K562 (cell line): Measurements from ENCODE around the gene ARHGAP24. TPM values are rescaled to one million over a fixed set of nuclear protein-coding genes. Genes with fewer than 3 reads are reported as not detected.

ENCODE experiments used
- ATAC-seq: fragments of 200-7000 bp; cut with Tn5 transposase; 3 replicates; pipeline ENCODE4 v1.9.1; 2020; ENCODE audit warnings: moderate library complexity
- BruUV-seq: library from RNA; stranded (reverse); fragments of 400-500 nt; replicated peaks from 2 replicates; lab custom pipeline; 2021; lab: Mats Ljungman, UMichigan
- CTCF ChIA-PET: fragments of 300-600 bp; formaldehyde crosslinking; extraction: SDS; loops from one replicate; lab custom pipeline; 2021; ENCODE audit warnings: low intra/inter-chr PET ratio; lab: Yijun Ruan, JAX
- POLR2A ChIA-PET: fragments of 300-600, 350-650 bp; sonication (Branson Sonifier 250); formaldehyde crosslinking; extraction: SDS; loops from one replicate; lab custom pipeline; 2021; ENCODE audit warnings: antibody characterized with exemption, inconsistent platforms; lab: Yijun Ruan, JAX
- DNase-seq, 4 experiments: peaks; one replicate each; pipeline versions ENCODE4 v3.0.0 to v3.0.0-alpha.2; 2011 to 2018; ENCODE audit warnings: low spot score in 3 of 4, mixed read lengths in 3 of 4; ENCODE audit errors: extremely low read depth in 1 of 4
- FAIRE-seq: peaks from 2 replicates; lab custom pipeline; 2011; peaks lifted over from hg19 to GRCh38; lab: Jason Lieb, UNC
- H2AFZ ChIP-seq: 2 replicates; pipeline ENCODE4 v1.6.0; 2011; ENCODE audit warnings: low read depth, low read length, control low read depth, inconsistent platforms
- H3K27ac ChIP-seq: fragments of 200-600 bp; 3 replicates; pipeline ENCODE4 v1.8.0; 2011; ENCODE audit warnings: low read depth, mild to moderate bottlenecking, control low read depth, inconsistent platforms, low read length, moderate library complexity, mixed read lengths; ENCODE audit errors: extremely low read depth
- H3K27me3 ChIP-seq, 2 experiments: fragments of 300-600 bp in 1 of 2; 2 replicates in 1 of 2; 3 replicates in 1 of 2; pipeline versions ENCODE4 v1.6.0 to v1.8.0; 2011; ENCODE audit warnings: inconsistent platforms in 2 of 2, low read length in 2 of 2, mild to moderate bottlenecking in 1 of 2, mixed read lengths in 1 of 2, moderate library complexity in 1 of 2; ENCODE audit not compliant: control insufficient read depth in 2 of 2, insufficient read depth in 2 of 2
- H3K36me3 ChIP-seq: fragments of 300-600 bp; 3 replicates; pipeline ENCODE4 v1.8.0; 2011; ENCODE audit warnings: mild to moderate bottlenecking, low read length, inconsistent platforms; ENCODE audit not compliant: control insufficient read depth, insufficient read depth
- H3K4me1 ChIP-seq, 2 experiments: fragments of 200-600 bp in 1 of 2; replicated peaks in 1 of 2; 2 replicates in 1 of 2; 3 replicates in 1 of 2; pipeline versions ENCODE4 v1.5.1 to v1.8.0; 2011; ENCODE audit warnings: inconsistent platforms in 2 of 2, low read length in 2 of 2, mild to moderate bottlenecking in 1 of 2, mixed read lengths in 1 of 2, moderate library complexity in 1 of 2; ENCODE audit not compliant: control insufficient read depth in 2 of 2, insufficient read depth in 2 of 2
- H3K4me2 ChIP-seq: 2 replicates; pipeline ENCODE4 v1.6.1; 2011; ENCODE audit warnings: low read length, control low read depth, inconsistent platforms, mixed read lengths; ENCODE audit not compliant: insufficient read depth
- H3K4me3 ChIP-seq: fragments of 200-600 bp; sonication (generic), shearing (Covaris generic); 2 replicates; pipeline ENCODE4 v1.5.1; 2016; ENCODE audit warnings: control low read depth, inconsistent platforms
- H3K79me2 ChIP-seq: fragments of 200-600 bp; 3 replicates; pipeline ENCODE4 v1.8.0; 2011; ENCODE audit warnings: low read length, inconsistent platforms; ENCODE audit not compliant: control insufficient read depth, insufficient read depth
- H3K9ac ChIP-seq, 2 experiments: 2 replicates each; pipeline versions ENCODE4 v1.6.0 to v1.6.1; 2011; ENCODE audit warnings: low read depth in 2 of 2, low read length in 2 of 2, control low read depth in 1 of 2, inconsistent platforms in 1 of 2, mild to moderate bottlenecking in 1 of 2, mixed read lengths in 1 of 2; ENCODE audit not compliant: insufficient read depth in 1 of 2
- H3K9me1 ChIP-seq: one replicate; pipeline ENCODE4 v1.6.0; 2011; ENCODE audit warnings: inconsistent platforms, mild to moderate bottlenecking, low read length, moderate library complexity; ENCODE audit not compliant: control insufficient read depth, insufficient read depth
- H3K9me3 ChIP-seq: replicated peaks from 2 replicates; pipeline ENCODE4 v1.5.1; 2011; ENCODE audit warnings: low read depth, low read length, inconsistent platforms; ENCODE audit not compliant: control insufficient read depth, insufficient read depth
- H4K20me1 ChIP-seq: replicated peaks from 2 replicates; pipeline ENCODE4 v1.6.1; 2011; ENCODE audit warnings: low read length, inconsistent platforms, mixed read lengths; ENCODE audit not compliant: control insufficient read depth, insufficient read depth
- BRF2 ChIP-seq: IDR thresholded peaks from 3 replicates; pipeline ENCODE4 v1.6.1; 2011; ENCODE audit warnings: borderline replicate concordance, mild to moderate bottlenecking; ENCODE audit not compliant: insufficient read length, insufficient read depth
- C11orf30 ChIP-seq: fragments of 450-650 bp; IDR thresholded peaks from 2 replicates; pipeline ENCODE4 v1.6.1; 2016; ENCODE audit warnings: low read depth, mild to moderate bottlenecking
- CBFA2T2 ChIP-seq: fragments of 450-650 bp; conservative IDR thresholded peaks from 2 replicates; pipeline ENCODE4 v1.6.1; 2017; ENCODE audit warnings: mild to moderate bottlenecking
- CBX1 ChIP-seq: sonication (generic); IDR thresholded peaks from 2 replicates; pipeline ENCODE4 v1.6.1; 2016; ENCODE audit warnings: antibody characterized with exemption, low read depth, mild to moderate bottlenecking
- CEBPG ChIP-seq, 3 experiments: fragments of 200-800 bp in 1 of 3; sonication (Bioruptor generic) in 1 of 3; sonication (generic) in 1 of 3; formaldehyde crosslinking in 1 of 3; IDR thresholded peaks in 2 of 3; conservative IDR thresholded peaks in 1 of 3; 2 replicates each; pipeline versions ENCODE4 v1.6.1 to v1.8.0; 2016 to 2022; ENCODE audit warnings: missing compliant biosample characterization in 2 of 3, missing genetic modification characterization in 2 of 3, mild to moderate bottlenecking in 1 of 3, missing genetic modification reagents in 1 of 3
- CREB1 ChIP-seq, 2 experiments: sonication (generic) in 1 of 2; formaldehyde crosslinking in 1 of 2; IDR thresholded peaks; 2 replicates each; pipeline versions ENCODE4 v1.6.1 to v1.8.0; 2012 to 2022; ENCODE audit warnings: inconsistent platforms in 1 of 2, mild to moderate bottlenecking in 1 of 2, missing genetic modification reagents in 1 of 2, moderate library complexity in 1 of 2
- E2F3 ChIP-seq: fragments of 250-450 bp; sonication (Bioruptor Pico); IDR thresholded peaks from 2 replicates; pipeline ENCODE4 v1.4.0; 2020; ENCODE audit warnings: mild to moderate bottlenecking
- GABPB2 ChIP-seq: fragments of 250-450 bp; sonication (Bioruptor Pico); conservative IDR thresholded peaks from 2 replicates; pipeline ENCODE4 v1.5.1; 2021; ENCODE audit warnings: mild to moderate bottlenecking
- MAFF ChIP-seq: IDR thresholded peaks from 2 replicates; pipeline ENCODE4 v1.6.1; 2012; ENCODE audit warnings: low read length, improper control_type of control experiment
- MAFG ChIP-seq: fragments of 450-650 bp; conservative IDR thresholded peaks from 2 replicates; pipeline ENCODE4 v1.6.1; 2016; ENCODE audit warnings: missing genetic modification characterization, missing compliant biosample characterization
- SAP30 ChIP-seq: fragments of 200-600 bp; sonication (generic); IDR thresholded peaks from 2 replicates; pipeline ENCODE4 v1.6.1; 2012; ENCODE audit warnings: borderline replicate concordance, low read depth, mild to moderate bottlenecking, moderate library complexity, low read length, control low read depth, inconsistent platforms; ENCODE audit not compliant: insufficient read depth, poor library complexity, severe bottlenecking
- SRSF1 ChIP-seq: fragments of 200-400 bp; formaldehyde crosslinking; IDR thresholded peaks from 2 replicates; pipeline ENCODE4 v1.6.1; 2017; ENCODE audit warnings: mild to moderate bottlenecking, low read depth, low read length, moderate library complexity
- TARDBP ChIP-seq: fragments of 450-650 bp; IDR thresholded peaks from 2 replicates; pipeline ENCODE4 v1.6.1; 2016
- TCF3 ChIP-seq: sonication (generic); formaldehyde crosslinking; IDR thresholded peaks from 2 replicates; pipeline ENCODE4 v1.4.0; 2020; ENCODE audit warnings: mild to moderate bottlenecking, missing genetic modification reagents
- XRCC5 ChIP-seq: fragments of 200-400 bp; formaldehyde crosslinking; IDR thresholded peaks from 2 replicates; pipeline ENCODE4 v1.6.1; 2017; ENCODE audit warnings: low read depth, mild to moderate bottlenecking, low read length
- ZBTB1 ChIP-seq: sonication (generic); formaldehyde crosslinking; IDR thresholded peaks from 2 replicates; pipeline ENCODE4 v1.8.1; 2023; ENCODE audit warnings: missing genetic modification reagents, low read depth, mild to moderate bottlenecking, borderline replicate concordance
- ZNF316 ChIP-seq: fragments of 450-650 bp; IDR thresholded peaks from 2 replicates; pipeline ENCODE4 v1.6.1; 2016
- WGBS: fragments of 100-300 bp; shearing (Covaris generic); methylation state at CpG from one replicate; pipeline ENCODE4 v1.1.6; 2016; ENCODE audit warnings: low coverage, mixed read lengths; ENCODE audit not compliant: insufficient coverage; ENCODE audit errors: missing lambda C conversion rate; 5-methylcytosine and 5-hydroxymethylcytosine counted together
- in situ Hi-C: fragments of 300-500 bp; cut with MboI; formaldehyde crosslinking; loops from 4 replicates; pipeline ENCODE4 v1.15.0; 2018; ENCODE audit warnings: inconsistent platforms, mixed read lengths
- intact Hi-C: fragments of 100-400 bp; cut with micrococcal nuclease; formaldehyde crosslinking; loops from 2 replicates; pipeline ENCODE4 v1.14.2; 2022
- polyA plus RNA-seq, 8 experiments: library from polyadenylated mRNA; depleted of rRNA in 4 of 8; stranded (reverse) in 5 of 8; unstranded in 3 of 8; fragments of >200 nt; fragmentation: Nextera tagmentation in 2 of 8; fragmentation: Illumina TruSeq in 1 of 8; extraction: Ambion mirVana in 2 of 8; extraction: Trizol in 1 of 8; gene quantifications; 2 replicates each; pipeline versions ENCODE4 v1.2.1 to v1.2.3, GENCODE V29; 2011 to 2014; ENCODE audit warnings: inconsistent platforms in 1 of 8, missing spikeins in 1 of 8
- total RNA-seq, 7 experiments: library from RNA; depleted of rRNA in 6 of 7; stranded (reverse); fragments of >200 nt in 6 of 7; fragmentation: Illumina TruSeq in 2 of 7; extraction: Trizol in 2 of 7; gene quantifications; 2 replicates each; pipeline versions ENCODE4 v1.2.1 to v1.2.3, GENCODE V29; 2011 to 2021; ENCODE audit warnings: low replicate concordance in 1 of 7
- TF ChIP-seq, protein P1 (sequence below): sonication (generic); formaldehyde crosslinking; IDR thresholded peaks from 2 replicates; pipeline ENCODE4 v1.8.1; 2023; ENCODE audit warnings: mild to moderate bottlenecking, missing genetic modification reagents
- TF ChIP-seq, protein P2 (sequence below): sonication (generic); formaldehyde crosslinking; IDR thresholded peaks from 2 replicates; pipeline ENCODE4 v1.8.1; 2022; ENCODE audit warnings: missing genetic modification reagents

ARHGAP24 gene
- total and polyA plus RNA-seq, 9 of the 15 experiments (the other 6 are each of a cell fraction or from before 2014, with no cell fraction given) = 8.0 to 22.6 (median 14.0) TPM

DNA sequence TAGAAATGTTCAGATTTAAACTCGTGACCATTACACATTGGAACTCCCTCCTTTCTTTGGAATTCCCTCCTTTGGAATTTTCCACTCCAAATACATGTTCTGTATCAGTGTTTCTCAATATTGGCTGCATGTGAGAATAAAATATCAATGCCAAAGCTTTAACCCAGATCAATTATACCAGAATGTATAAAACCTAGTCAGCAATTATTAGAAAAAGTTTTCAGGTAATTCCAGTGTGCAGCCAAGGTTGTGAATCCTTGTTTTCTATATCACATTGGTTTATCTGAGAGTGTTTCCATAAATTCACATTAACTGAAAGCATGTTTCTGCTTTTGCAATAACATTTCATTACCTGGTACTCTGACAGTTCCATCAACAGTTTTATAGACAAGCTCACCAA lies 490.6 kb downstream of the ARHGAP24 start:
- H3K27ac ChIP-seq = no peak overlapping the region
- ATAC-seq (no peak), FAIRE-seq (no peak), DNase-seq (no peak)
- BruUV-seq = no TSS peak
- no peak overlapping the region for H2AFZ ChIP-seq
- intact Hi-C loops = no loop called here
- in situ Hi-C loops = no loop called here
- POLR2A ChIA-PET = no interaction called here
- no peaks in the 10 kb centered on the region; the same call in 1 of the 2 replicates for H3K9me3 ChIP-seq
- H3K27me3 ChIP-seq = no peaks in the 10 kb centered on the region
- no peak overlapping the region for H3K4me2 ChIP-seq
- H3K9me1 ChIP-seq = no peaks in the 10 kb centered on the region
- H3K79me2 ChIP-seq = no peaks in the 10 kb centered on the region
- H3K4me3 ChIP-seq = no peak overlapping the region
- no peaks in the 10 kb centered on the region for H3K36me3 ChIP-seq
- 53% methylated on average over 1 of the region's 1 CpG for WGBS
- H3K9ac ChIP-seq = no peak overlapping the region
- H3K4me1 ChIP-seq = no peaks in the 10 kb centered on the region
- CTCF ChIA-PET = no interaction called here
- H4K20me1 ChIP-seq = no peaks in the 10 kb centered on the region
- peak; percentile 73 for TF ChIP-seq ZNF316
- TF ChIP-seq MAFF = peak; percentile 41
- TF ChIP-seq, protein P1, sequence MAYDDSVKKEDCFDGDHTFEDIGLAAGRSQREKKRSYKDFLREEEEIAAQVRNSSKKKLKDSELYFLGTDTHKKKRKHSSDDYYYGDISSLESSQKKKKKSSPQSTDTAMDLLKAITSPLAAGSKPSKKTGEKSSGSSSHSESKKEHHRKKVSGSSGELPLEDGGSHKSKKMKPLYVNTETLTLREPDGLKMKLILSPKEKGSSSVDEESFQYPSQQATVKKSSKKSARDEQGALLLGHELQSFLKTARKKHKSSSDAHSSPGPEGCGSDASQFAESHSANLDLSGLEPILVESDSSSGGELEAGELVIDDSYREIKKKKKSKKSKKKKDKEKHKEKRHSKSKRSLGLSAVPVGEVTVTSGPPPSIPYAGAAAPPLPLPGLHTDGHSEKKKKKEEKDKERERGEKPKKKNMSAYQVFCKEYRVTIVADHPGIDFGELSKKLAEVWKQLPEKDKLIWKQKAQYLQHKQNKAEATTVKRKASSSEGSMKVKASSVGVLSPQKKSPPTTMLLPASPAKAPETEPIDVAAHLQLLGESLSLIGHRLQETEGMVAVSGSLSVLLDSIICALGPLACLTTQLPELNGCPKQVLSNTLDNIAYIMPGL (CRISPR knock-in tag) = no peak
- TF ChIP-seq C11orf30 = peak; percentile 37
- TF ChIP-seq MAFG (tag) = 0 out of 2 replicates have a peak, but pooled peaks have one; percentile 16
- TF ChIP-seq, protein P2, sequence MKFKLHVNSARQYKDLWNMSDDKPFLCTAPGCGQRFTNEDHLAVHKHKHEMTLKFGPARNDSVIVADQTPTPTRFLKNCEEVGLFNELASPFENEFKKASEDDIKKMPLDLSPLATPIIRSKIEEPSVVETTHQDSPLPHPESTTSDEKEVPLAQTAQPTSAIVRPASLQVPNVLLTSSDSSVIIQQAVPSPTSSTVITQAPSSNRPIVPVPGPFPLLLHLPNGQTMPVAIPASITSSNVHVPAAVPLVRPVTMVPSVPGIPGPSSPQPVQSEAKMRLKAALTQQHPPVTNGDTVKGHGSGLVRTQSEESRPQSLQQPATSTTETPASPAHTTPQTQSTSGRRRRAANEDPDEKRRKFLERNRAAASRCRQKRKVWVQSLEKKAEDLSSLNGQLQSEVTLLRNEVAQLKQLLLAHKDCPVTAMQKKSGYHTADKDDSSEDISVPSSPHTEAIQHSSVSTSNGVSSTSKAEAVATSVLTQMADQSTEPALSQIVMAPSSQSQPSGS (CRISPR knock-in tag) = no peak
- no peak for TF ChIP-seq ZBTB1 (CRISPR knock-in tag)
- no peak for TF ChIP-seq GABPB2 (CRISPR knock-in tag)
- no peak for TF ChIP-seq CBFA2T2
- TF ChIP-seq XRCC5 = no peak
- TF ChIP-seq SRSF1 = no peak
- TF ChIP-seq CBX1 = no peak
- no peak for TF ChIP-seq SAP30
- no peak for TF ChIP-seq TCF3
- TF ChIP-seq CEBPG (CRISPR knock-in tag; IDR thresholded peaks at IDR 0.05) = no peak
- no peak for TF ChIP-seq CEBPG (tag; conservative IDR thresholded peaks at IDR 0.05 in 1 of 2, IDR thresholded peaks at IDR 0.05 in 1 of 2)
- TF ChIP-seq E2F3 (CRISPR knock-in tag) = no peak
- no peak for TF ChIP-seq TARDBP
- TF ChIP-seq CREB1 (IDR thresholded peaks at IDR 0.05) = no peak
- TF ChIP-seq CREB1 (CRISPR knock-in tag; IDR thresholded peaks at IDR 0.05) = no peak
- TF ChIP-seq BRF2 = no peak
